ENCODE measurements around the gene MRPS34. TPM values are rescaled to one million over a fixed set of nuclear protein-coding genes. Genes with fewer than 3 reads are reported as not detected.

MRPS34 gene
- total RNA-seq, 1 donor: 52.7 TPM

- TF ChIP-seq, protein P1, sequence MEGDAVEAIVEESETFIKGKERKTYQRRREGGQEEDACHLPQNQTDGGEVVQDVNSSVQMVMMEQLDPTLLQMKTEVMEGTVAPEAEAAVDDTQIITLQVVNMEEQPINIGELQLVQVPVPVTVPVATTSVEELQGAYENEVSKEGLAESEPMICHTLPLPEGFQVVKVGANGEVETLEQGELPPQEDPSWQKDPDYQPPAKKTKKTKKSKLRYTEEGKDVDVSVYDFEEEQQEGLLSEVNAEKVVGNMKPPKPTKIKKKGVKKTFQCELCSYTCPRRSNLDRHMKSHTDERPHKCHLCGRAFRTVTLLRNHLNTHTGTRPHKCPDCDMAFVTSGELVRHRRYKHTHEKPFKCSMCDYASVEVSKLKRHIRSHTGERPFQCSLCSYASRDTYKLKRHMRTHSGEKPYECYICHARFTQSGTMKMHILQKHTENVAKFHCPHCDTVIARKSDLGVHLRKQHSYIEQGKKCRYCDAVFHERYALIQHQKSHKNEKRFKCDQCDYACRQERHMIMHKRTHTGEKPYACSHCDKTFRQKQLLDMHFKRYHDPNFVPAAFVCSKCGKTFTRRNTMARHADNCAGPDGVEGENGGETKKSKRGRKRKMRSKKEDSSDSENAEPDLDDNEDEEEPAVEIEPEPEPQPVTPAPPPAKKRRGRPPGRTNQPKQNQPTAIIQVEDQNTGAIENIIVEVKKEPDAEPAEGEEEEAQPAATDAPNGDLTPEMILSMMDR (IDR thresholded peaks at IDR 0.05; ENCODE audit: insufficient read depth, low read depth, low read length): no peak
- H3K4me3 ChIP-seq (ENCODE audit: low read depth, low read length): no peak overlapping the region
- no peak for DNase-seq (ENCODE audit: low read depth)
Observed at GRCh38 chr16:1732071-1732470, 40.9 kb downstream of the MRPS34 start.

DNA sequence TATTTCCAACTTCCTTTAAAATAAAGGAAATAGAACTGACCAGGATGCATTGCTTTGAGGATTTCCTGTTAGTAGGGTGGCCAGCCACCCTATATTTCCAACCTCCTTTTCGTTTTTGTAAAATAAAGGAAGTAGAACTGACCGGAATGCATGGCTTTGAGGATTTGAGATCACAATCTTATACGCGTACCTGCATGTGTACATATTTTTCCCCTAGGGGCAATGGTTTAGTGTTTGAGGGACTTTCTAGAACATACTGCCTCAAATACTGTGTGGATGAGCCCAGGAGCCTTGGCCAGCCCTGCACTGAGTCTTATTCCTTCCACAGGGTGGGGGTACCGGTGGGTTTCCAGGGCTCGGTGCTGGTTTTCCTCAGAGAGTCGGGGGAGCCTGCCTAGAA, 41.3 kb downstream of the MRPS34 start:
- DNase-seq (ENCODE audit: low read depth): no peak
- TF ChIP-seq, protein P1 (IDR thresholded peaks at IDR 0.05; ENCODE audit: insufficient read depth, low read depth, low read length): no peak
- H3K4me3 ChIP-seq (ENCODE audit: low read depth, low read length): no peak overlapping the region

DNA sequence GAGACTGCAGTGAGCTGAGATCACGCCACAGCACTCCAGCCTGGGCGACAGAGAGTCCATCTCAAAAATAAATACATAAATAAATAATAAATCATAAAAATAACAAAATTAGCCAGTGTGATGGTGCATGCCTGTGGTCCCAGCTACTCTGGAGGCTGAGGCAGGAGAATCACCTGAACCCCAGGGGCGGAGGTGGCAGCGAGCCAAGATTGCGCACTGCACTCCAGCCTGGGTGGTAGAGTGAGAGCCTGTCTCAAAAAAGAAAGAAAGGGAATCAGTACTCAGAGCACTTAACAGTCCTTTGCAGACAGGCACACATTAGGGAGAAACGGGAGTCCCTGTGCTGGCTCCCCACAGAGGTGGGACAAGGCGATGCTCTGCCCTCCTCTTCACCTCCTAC, 41.9 kb downstream of the MRPS34 start:
- DNase-seq (ENCODE audit: low read depth): no peak
- TF ChIP-seq, protein P1 (IDR thresholded peaks at IDR 0.05; ENCODE audit: insufficient read depth, low read depth, low read length): no peak
- no peak overlapping the region for H3K4me3 ChIP-seq (ENCODE audit: low read depth, low read length)

- TF ChIP-seq, protein P1 (IDR thresholded peaks at IDR 0.05; ENCODE audit: insufficient read depth, low read depth, low read length): no peak
- no peak for DNase-seq (ENCODE audit: low read depth)
- H3K4me3 ChIP-seq (ENCODE audit: low read depth, low read length): no peak overlapping the region
Observed at GRCh38 chr16:1729445-1729844, 43.5 kb downstream of the MRPS34 start.

DNA sequence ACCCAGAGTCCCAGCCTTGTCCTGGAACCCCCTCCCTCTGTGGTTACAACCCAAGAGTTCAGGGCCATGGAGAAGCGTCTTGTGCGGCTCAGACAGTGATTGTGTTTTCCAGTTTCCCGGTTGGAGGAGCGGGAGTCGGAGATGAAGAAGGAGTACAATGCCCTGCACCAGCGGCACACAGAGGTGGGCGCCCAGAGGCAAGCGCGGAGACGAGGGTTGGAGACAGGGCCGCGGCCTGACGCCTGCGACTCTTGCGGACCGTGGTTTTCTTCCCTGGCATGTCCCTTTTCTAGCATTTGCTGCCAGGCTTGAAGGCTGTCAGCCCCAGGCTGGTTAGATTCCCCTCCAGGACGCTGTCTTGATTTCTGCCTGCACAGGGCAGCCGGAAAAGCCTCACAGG, 43.9 kb downstream of the MRPS34 start:
- H3K4me3 ChIP-seq (ENCODE audit: low read depth, low read length): no peak overlapping the region
- TF ChIP-seq, protein P1 (IDR thresholded peaks at IDR 0.05; ENCODE audit: insufficient read depth, low read depth, low read length): no peak
- no peak for DNase-seq (ENCODE audit: low read depth)

- TF ChIP-seq, protein P1 (IDR thresholded peaks at IDR 0.05; ENCODE audit: insufficient read depth, low read depth, low read length): no peak
- DNase-seq (ENCODE audit: low read depth): no peak
- no peak overlapping the region for H3K4me3 ChIP-seq (ENCODE audit: low read depth, low read length)
Observed at GRCh38 chr16:1727651-1728624, 45.0 kb downstream of the MRPS34 start.

Measured in fibroblast of villous mesenchyme (primary cell).